IPS-NIHi7 (cell line): ENCODE data around the gene TXNRD2.

Experiments
- DNase-seq: peaks from one replicate; pipeline ENCODE4 v3.0.0; 2012; ENCODE audit warnings: mixed read lengths; ENCODE audit errors: extremely low spot score

TXNRD2 gene

GRCh38 chr22:19876941-19877625 lies 64.5 kb downstream of the TXNRD2 start:
- DNase-seq = no peak

- no peak for DNase-seq
Observed at GRCh38 chr22:19876314-19876940, 65.2 kb downstream of the TXNRD2 start.

- no peak for DNase-seq
Observed at GRCh38 chr22:19875531-19876313, 65.9 kb downstream of the TXNRD2 start.

- no peak for DNase-seq
Observed at GRCh38 chr22:19875061-19875530, 66.5 kb downstream of the TXNRD2 start.

GRCh38 chr22:19874307-19875060 lies 67.1 kb downstream of the TXNRD2 start:
- DNase-seq = no peak

GRCh38 chr22:19873960-19874306 lies 67.7 kb downstream of the TXNRD2 start:
- no peak for DNase-seq

- no peak for DNase-seq
Observed at GRCh38 chr22:19873138-19873959, 68.3 kb downstream of the TXNRD2 start.

- DNase-seq = no peak
Observed at GRCh38 chr22:19872779-19873137, 68.9 kb downstream of the TXNRD2 start.

GRCh38 chr22:19871845-19872778 lies 69.5 kb downstream of the TXNRD2 start:
- no peak for DNase-seq

- DNase-seq = no peak
Observed at GRCh38 chr22:19871023-19871844, 70.4 kb downstream of the TXNRD2 start.

GRCh38 chr22:19870153-19871022 lies 71.2 kb downstream of the TXNRD2 start:
- no peak for DNase-seq

- no peak for DNase-seq
Observed at GRCh38 chr22:19869497-19870152, 72.0 kb downstream of the TXNRD2 start.

GRCh38 chr22:19868773-19869471 lies 72.7 kb downstream of the TXNRD2 start:
- DNase-seq = no peak

- DNase-seq = no peak
Observed at GRCh38 chr22:19868333-19868732, 73.3 kb downstream of the TXNRD2 start.

GRCh38 chr22:19867617-19868016 lies 74.0 kb downstream of the TXNRD2 start:
- no peak for DNase-seq

GRCh38 chr22:19866665-19867009 lies 75.0 kb downstream of the TXNRD2 start:
- no peak for DNase-seq

- DNase-seq = no peak
Observed at GRCh38 chr22:19865141-19865829, 76.3 kb downstream of the TXNRD2 start.
